ENCODE results near the gene SEPSECS.

DNA sequence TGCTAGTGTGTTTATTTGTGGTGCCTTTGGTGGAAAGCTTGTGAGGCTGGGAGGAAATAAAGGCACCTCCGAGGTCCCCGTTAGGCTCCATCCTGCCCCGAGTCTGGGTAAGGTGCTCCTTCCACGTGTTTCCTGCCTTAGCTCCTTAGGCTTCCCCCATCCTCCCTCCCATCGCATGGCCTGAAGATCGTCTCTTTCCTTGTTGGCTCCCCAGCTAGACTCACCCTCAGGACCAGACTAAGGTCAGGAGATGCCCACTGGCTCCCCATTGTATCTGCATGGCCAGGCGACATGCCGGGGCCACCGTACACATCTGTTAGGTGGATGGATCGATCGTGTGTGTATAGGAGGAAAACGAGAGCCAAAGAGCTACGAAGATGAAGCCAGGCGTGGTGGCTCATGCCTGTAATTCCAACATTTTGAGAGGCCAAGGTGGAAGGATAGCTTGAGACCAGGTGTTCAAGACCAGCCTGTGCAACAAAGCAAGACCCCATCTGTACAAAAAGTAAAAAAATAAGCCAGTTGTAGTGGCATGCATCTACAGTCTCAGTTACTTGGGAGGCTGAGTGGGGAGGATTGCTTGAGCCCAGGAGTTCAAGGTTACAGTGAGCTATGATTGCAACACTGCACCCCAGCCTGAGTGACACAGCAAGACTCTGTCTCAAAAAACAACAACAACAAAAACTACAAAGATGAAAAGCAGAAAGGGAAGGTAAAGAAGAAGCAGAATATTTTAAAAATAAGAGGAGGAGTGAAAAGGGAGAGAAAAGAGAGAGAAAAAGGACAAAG lies 53.7 kb downstream of the SEPSECS start:
- TF ChIP-seq CTCF (IDR thresholded peaks at IDR 0.05) = no peak
- TF ChIP-seq POLR2A (IDR thresholded peaks at IDR 0.05) = no peak
